Stimulated activated naive CD8-positive, alpha-beta T cell treated with anti-CD3 and anti-CD28 coated beads, Interleukin-15, Interleukin-2, amounts not matched to agents 100 ng/mL and 50 ng/mL, for 24 hours (primary cell): Measurements from ENCODE around the gene ATOH7.
"Not testable (repeated sequence)": the region's sequence is repeated elsewhere in the genome, so short reads cannot be mapped to it uniquely, and the experiment has no call there.

Source experiments
- H3K27ac Mint-ChIP-seq: one replicate; pipeline ENCODE4 v1.8.0; 2021; ENCODE audit warnings: mild to moderate bottlenecking, mixed read lengths
- H3K27me3 Mint-ChIP-seq: one replicate; pipeline ENCODE4 v1.8.0; 2021; ENCODE audit warnings: mixed read lengths
- H3K36me3 Mint-ChIP-seq: one replicate; pipeline ENCODE4 v1.8.0; 2021; ENCODE audit warnings: low read depth, mixed read lengths
- H3K4me1 Mint-ChIP-seq: one replicate; pipeline ENCODE4 v1.8.0; 2021; ENCODE audit warnings: low read depth, mixed read lengths
- H3K4me3 Mint-ChIP-seq: one replicate; pipeline ENCODE4 v1.8.0; 2021; ENCODE audit warnings: mild to moderate bottlenecking, mixed read lengths
- H3K9me3 Mint-ChIP-seq: one replicate; pipeline ENCODE4 v1.8.0; 2021; ENCODE audit warnings: mixed read lengths

Gene ATOH7

GRCh38 chr10:68221196-68221595, 10.7 kb downstream of the ATOH7 start:
- H3K36me3 Mint-ChIP-seq = no peaks in the 10 kb centered on the region
- H3K4me1 Mint-ChIP-seq = no peaks in the 10 kb centered on the region
- H3K27me3 Mint-ChIP-seq = peaks cover 6% of the 10 kb centered on the region
- no peaks in the 10 kb centered on the region for H3K9me3 Mint-ChIP-seq
- no peak overlapping the region for H3K4me3 Mint-ChIP-seq
- H3K27ac Mint-ChIP-seq = no peak overlapping the region

GRCh38 chr10:68218786-68219185, 13.1 kb downstream of the ATOH7 start:
- no peak overlapping the region for H3K27ac Mint-ChIP-seq
- H3K4me3 Mint-ChIP-seq = no peak overlapping the region
- peaks cover 6% of the 10 kb centered on the region for H3K27me3 Mint-ChIP-seq
- H3K4me1 Mint-ChIP-seq = no peaks in the 10 kb centered on the region
- H3K36me3 Mint-ChIP-seq = no peaks in the 10 kb centered on the region
- no peaks in the 10 kb centered on the region for H3K9me3 Mint-ChIP-seq

GRCh38 chr10:68212721-68213352, 19.1 kb downstream of the ATOH7 start:
- Mint-ChIP-seq H3K36me3 (no peaks in the 10 kb centered on the region), H3K4me1 (no peaks in the 10 kb centered on the region), H3K27me3 (peaks cover 9% of the 10 kb centered on the region), H3K27ac (no peak overlapping the region), H3K9me3 (no peaks in the 10 kb centered on the region), H3K4me3 (no peak overlapping the region)

GRCh38 chr10:68211669-68212068, 20.2 kb downstream of the ATOH7 start:
- H3K4me1 Mint-ChIP-seq = no peaks in the 10 kb centered on the region
- H3K36me3 Mint-ChIP-seq = no peaks in the 10 kb centered on the region

GRCh38 chr10:68208424-68209042, 23.4 kb downstream of the ATOH7 start:
- H3K4me3 Mint-ChIP-seq = no peak overlapping the region
- H3K27ac Mint-ChIP-seq = no peak overlapping the region
- no peaks in the 10 kb centered on the region for H3K4me1 Mint-ChIP-seq
- H3K27me3 Mint-ChIP-seq = peaks cover 16% of the 10 kb centered on the region
- H3K9me3 Mint-ChIP-seq = no peaks in the 10 kb centered on the region
- H3K36me3 Mint-ChIP-seq = no peaks in the 10 kb centered on the region

More at GRCh38 chr10:68211669-68212068, 20.2 kb downstream of the ATOH7 start:
- Mint-ChIP-seq H3K27me3 (peaks cover 7% of the 10 kb centered on the region), H3K9me3 (no peaks in the 10 kb centered on the region), H3K27ac (no peak overlapping the region), H3K4me3 (no peak overlapping the region)

- Mint-ChIP-seq H3K36me3 (no peaks in the 10 kb centered on the region), H3K27ac (no peak overlapping the region), H3K27me3 (peaks cover 46% of the 10 kb centered on the region), H3K4me3 (no peak overlapping the region), H3K9me3 (no peaks in the 10 kb centered on the region), H3K4me1 (no peaks in the 10 kb centered on the region)
Observed at GRCh38 chr10:68202960-68203353, 29.0 kb downstream of the ATOH7 start.

GRCh38 chr10:68196701-68197100, 35.2 kb downstream of the ATOH7 start:
- H3K9me3 Mint-ChIP-seq = no peaks in the 10 kb centered on the region
- H3K4me1 Mint-ChIP-seq = no peaks in the 10 kb centered on the region
- no peak overlapping the region for H3K27ac Mint-ChIP-seq
- H3K4me3 Mint-ChIP-seq = no peak overlapping the region
- H3K27me3 Mint-ChIP-seq = peaks cover 55% of the 10 kb centered on the region
- no peaks in the 10 kb centered on the region for H3K36me3 Mint-ChIP-seq

GRCh38 chr10:68195776-68196175, 36.1 kb downstream of the ATOH7 start:
- peaks cover 50% of the 10 kb centered on the region for H3K27me3 Mint-ChIP-seq
- H3K27ac Mint-ChIP-seq, H3K4me3 Mint-ChIP-seq, H3K36me3 Mint-ChIP-seq, H3K4me1 Mint-ChIP-seq, H3K9me3 Mint-ChIP-seq: not testable (repeated sequence)

GRCh38 chr10:68194290-68194689, 37.6 kb downstream of the ATOH7 start:
- Mint-ChIP-seq H3K9me3 (no peaks in the 10 kb centered on the region), H3K27me3 (peaks cover 42% of the 10 kb centered on the region), H3K4me3 (no peak overlapping the region), H3K4me1 (no peaks in the 10 kb centered on the region), H3K36me3 (no peaks in the 10 kb centered on the region), H3K27ac (no peak overlapping the region)

- Mint-ChIP-seq H3K4me1 (no peaks in the 10 kb centered on the region), H3K4me3 (no peak overlapping the region), H3K9me3 (no peaks in the 10 kb centered on the region), H3K36me3 (no peaks in the 10 kb centered on the region), H3K27ac (no peak overlapping the region), H3K27me3 (peaks cover 27% of the 10 kb centered on the region)
Observed at GRCh38 chr10:68192113-68192512, 39.8 kb downstream of the ATOH7 start.

GRCh38 chr10:68188835-68189234, 43.1 kb downstream of the ATOH7 start:
- peaks cover 36% of the 10 kb centered on the region for H3K27me3 Mint-ChIP-seq
- no peak overlapping the region for H3K27ac Mint-ChIP-seq
- H3K4me3 Mint-ChIP-seq = no peak overlapping the region
- H3K4me1 Mint-ChIP-seq = no peaks in the 10 kb centered on the region
- no peaks in the 10 kb centered on the region for H3K36me3 Mint-ChIP-seq
- H3K9me3 Mint-ChIP-seq = no peaks in the 10 kb centered on the region

GRCh38 chr10:68185085-68185484, 46.8 kb downstream of the ATOH7 start:
- no peaks in the 10 kb centered on the region for H3K9me3 Mint-ChIP-seq
- H3K27ac Mint-ChIP-seq = no peak overlapping the region
- no peak overlapping the region for H3K4me3 Mint-ChIP-seq
- peaks cover 19% of the 10 kb centered on the region for H3K27me3 Mint-ChIP-seq
- H3K36me3 Mint-ChIP-seq = no peaks in the 10 kb centered on the region
- no peaks in the 10 kb centered on the region for H3K4me1 Mint-ChIP-seq

GRCh38 chr10:68184546-68184945, 47.4 kb downstream of the ATOH7 start:
- H3K36me3 Mint-ChIP-seq = no peaks in the 10 kb centered on the region
- H3K9me3 Mint-ChIP-seq = no peaks in the 10 kb centered on the region
- peaks cover 19% of the 10 kb centered on the region for H3K27me3 Mint-ChIP-seq
- H3K4me1 Mint-ChIP-seq = no peaks in the 10 kb centered on the region
- no peak overlapping the region for H3K27ac Mint-ChIP-seq
- H3K4me3 Mint-ChIP-seq = no peak overlapping the region
